LNCaP clone FGC (cell line): ENCODE data around the gene PIBF1.

Source experiments
- DNase-seq: peaks from one replicate; pipeline ENCODE4 v3.0.0-alpha.2; 2011; ENCODE audit warnings: low read depth
- H3K4me3 ChIP-seq: 2 replicates; pipeline ENCODE4 v1.5.1; 2011; ENCODE audit warnings: mild to moderate bottlenecking, low read depth, low read length, control low read depth
- TF ChIP-seq, protein P1 (sequence below): IDR thresholded peaks from 2 replicates; pipeline ENCODE4 v1.5.1; 2012; ENCODE audit warnings: mild to moderate bottlenecking; ENCODE audit not compliant: control insufficient read depth, insufficient read depth; ENCODE audit errors: extremely low read depth

PIBF1 gene

DNA sequence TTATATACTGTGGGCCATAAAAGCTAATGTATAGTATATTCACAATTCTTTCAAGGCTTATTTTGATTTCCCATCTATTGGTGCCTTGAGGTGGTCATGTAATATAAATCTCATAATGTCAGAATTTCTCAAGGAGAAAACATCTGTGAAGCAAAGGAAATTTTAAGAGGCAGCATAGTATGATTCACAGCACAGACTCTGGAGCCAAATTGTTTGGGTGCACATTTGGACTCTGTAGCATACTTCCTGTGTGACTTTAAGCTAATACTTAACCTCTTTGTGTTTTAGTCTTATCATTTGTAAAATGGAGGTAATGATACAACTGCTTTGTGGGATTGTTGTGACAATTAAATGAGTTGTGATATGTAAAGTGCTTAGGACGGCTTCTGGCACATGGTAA is 67.6 kb downstream of the PIBF1 start:
- TF ChIP-seq, protein P1, sequence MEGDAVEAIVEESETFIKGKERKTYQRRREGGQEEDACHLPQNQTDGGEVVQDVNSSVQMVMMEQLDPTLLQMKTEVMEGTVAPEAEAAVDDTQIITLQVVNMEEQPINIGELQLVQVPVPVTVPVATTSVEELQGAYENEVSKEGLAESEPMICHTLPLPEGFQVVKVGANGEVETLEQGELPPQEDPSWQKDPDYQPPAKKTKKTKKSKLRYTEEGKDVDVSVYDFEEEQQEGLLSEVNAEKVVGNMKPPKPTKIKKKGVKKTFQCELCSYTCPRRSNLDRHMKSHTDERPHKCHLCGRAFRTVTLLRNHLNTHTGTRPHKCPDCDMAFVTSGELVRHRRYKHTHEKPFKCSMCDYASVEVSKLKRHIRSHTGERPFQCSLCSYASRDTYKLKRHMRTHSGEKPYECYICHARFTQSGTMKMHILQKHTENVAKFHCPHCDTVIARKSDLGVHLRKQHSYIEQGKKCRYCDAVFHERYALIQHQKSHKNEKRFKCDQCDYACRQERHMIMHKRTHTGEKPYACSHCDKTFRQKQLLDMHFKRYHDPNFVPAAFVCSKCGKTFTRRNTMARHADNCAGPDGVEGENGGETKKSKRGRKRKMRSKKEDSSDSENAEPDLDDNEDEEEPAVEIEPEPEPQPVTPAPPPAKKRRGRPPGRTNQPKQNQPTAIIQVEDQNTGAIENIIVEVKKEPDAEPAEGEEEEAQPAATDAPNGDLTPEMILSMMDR: no peak
- H3K4me3 ChIP-seq: no peak overlapping the region
- no peak for DNase-seq

DNA sequence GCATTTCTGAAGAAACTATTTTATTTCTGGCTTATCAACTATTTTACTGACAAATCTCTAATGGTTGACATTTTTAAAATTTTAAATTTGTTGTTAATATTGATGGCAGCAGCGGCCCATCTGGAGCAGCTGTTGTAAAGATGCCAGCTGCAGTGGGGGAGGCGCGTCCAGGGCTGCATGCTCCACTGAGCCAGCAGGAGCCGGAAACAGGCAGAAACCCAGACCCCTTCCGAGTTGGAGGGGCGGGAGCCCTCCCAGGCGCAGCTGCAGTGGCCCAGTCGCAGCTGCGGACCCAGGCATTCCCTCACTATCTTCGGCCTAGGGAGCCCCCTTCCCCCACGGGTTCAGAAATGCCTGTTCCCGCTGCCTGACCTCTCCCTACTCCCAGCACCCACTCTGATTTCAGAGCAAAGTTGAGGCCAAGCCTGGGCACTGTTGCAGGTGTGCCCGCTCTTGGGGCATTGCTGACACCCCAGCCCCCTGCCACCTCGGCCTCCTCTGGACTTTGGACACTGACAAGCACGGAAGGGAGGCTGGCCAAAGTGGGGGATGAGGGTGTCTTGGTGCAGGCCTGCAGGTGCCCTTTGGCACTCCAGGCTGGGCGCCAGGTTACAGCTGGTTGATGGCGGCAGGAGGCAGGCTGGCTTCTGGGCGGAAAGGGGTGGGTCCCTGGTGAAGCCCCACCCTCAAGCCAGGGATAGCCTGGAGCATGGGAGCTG is 69.2 kb downstream of the PIBF1 start:
- DNase-seq: no peak
- TF ChIP-seq, protein P1: no peak
- H3K4me3 ChIP-seq: no peak overlapping the region

DNA sequence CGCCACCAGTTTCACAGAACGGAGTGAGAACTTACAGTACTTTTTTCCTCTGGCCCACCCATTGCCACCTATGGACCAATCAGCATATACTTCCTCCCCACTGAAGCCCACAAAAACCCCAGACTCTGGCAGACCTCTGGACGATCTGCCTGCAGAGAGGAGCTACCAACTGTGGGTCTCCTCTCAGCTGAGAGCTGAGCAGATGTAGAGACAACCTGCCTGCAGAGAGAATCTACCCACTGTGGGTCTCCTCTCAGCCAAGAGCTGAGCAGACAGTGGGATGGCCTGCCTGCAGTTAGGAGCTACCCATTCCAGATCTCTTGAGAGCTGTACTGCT is 69.7 kb downstream of the PIBF1 start:
- no peak for DNase-seq
- no peak overlapping the region for H3K4me3 ChIP-seq
- TF ChIP-seq, protein P1: no peak

DNA sequence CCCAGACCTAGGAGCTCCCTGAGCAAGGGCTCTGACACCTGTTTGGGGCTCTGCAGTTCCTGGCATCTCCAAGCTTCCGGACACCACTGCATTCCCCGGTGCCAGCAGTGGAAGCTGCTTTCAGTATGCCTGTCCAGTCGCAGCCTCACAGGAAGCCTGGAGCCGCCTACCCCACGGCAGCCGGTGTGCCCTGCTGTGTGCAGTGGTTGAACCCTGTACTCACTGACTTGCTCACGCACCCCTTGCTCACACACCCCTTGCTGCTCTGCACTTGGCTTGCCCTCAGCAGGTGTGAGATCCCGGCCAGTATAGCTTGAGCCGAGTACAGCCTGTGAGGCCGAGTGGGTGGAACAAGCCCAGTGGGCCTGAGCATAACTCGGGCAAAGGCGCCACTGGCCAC is 70.3 kb downstream of the PIBF1 start:
- H3K4me3 ChIP-seq: no peak overlapping the region
- TF ChIP-seq, protein P1: no peak

DNA sequence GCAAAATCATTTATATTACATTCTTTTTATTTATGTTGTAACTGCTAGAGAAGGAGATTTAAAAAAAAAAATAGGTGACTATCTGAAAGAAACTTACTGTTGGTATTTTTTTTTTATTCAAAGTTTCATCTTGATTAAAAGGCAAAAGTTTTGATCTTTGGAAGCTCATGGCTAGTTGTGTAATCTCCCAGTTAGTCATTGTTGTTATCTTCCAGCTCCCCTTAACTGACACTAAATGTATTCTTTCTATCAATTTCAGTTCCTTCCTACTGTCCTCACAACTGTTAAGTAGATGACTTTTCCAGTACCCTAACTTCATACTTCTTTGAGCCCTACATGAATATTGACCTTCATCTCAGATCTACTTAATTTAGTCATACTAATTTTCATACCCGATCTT is 71.1 kb downstream of the PIBF1 start:
- no peak for DNase-seq
- TF ChIP-seq, protein P1: no peak

More for the DNA sequence above, 70.3 kb downstream of the PIBF1 start:
- DNase-seq: no peak

DNA sequence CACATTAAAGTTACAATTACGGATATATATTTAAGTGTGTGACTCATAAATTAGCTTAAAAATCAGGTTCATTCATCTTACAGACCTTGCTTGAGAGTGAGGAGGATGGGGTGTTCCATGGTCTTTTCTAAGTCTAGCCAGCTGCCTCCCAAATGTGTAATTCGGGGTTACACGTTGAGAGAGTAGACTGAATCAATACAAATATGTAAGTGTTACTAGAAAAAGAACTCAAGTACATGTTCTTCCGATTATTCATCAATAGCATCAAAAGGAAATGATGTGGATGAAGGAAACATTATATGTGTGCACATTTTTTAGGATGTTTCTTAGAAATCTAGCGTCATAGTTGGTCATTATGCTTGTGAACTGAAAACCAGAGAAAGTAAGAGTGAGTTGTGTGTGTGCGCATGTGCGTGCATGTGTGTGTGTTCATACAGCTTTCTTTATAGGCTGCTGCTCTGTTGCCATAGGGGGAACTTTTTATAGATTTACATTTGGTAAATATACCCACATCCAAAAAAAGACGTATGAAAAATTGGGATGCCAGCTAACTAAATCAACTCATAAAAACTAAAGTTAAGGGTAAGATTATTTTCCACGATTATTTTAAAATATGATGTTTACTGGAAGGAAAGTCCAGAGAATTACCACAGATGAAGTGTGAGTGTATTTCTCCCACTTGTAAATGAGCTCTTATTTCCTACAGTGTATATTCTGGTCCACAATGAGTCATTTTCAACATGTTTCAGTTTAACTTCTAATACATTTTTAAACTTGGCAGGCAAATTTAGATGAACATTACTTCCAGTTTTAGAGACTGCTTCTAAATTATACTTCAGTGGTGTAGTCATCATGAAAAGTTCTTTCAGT is 82.4 kb downstream of the PIBF1 start:
- DNase-seq: no peak
- no peak overlapping the region for H3K4me3 ChIP-seq
- TF ChIP-seq, protein P1: no peak

More for the DNA sequence above, 71.1 kb downstream of the PIBF1 start:
- no peak overlapping the region for H3K4me3 ChIP-seq
